Vagina (tissue), 2 donors: Measurements from ENCODE around the gene MAP3K9. TPM values are rescaled to one million over a fixed set of nuclear protein-coding genes. Genes with fewer than 3 reads are reported as not detected.

Experiments used
- DNase-seq, 2 donors: peaks; one replicate each; pipeline ENCODE4 v3.0.0-alpha.2; 2017; ENCODE audit errors: extremely low spot score in 2 of 2
- H3K27ac ChIP-seq: fragments of 200-600 bp; sonication (generic); one replicate; pipeline ENCODE4 v1.5.1; 2019
- H3K27me3 ChIP-seq: fragments of 200-600 bp; sonication (generic); one replicate; pipeline ENCODE4 v1.5.1; 2019
- H3K36me3 ChIP-seq, 2 donors: fragments of 200-600 bp; sonication (generic); one replicate each; pipeline ENCODE4 v1.5.1; 2017 to 2019
- H3K4me1 ChIP-seq: fragments of 200-600 bp; sonication (generic); one replicate; pipeline ENCODE4 v1.5.1; 2019
- H3K4me3 ChIP-seq, 2 donors: fragments of 200-600 bp; sonication (generic); 1 replicate in 1 of 2; 2 replicates in 1 of 2; pipeline ENCODE4 v1.5.1; 2016 to 2019
- H3K9me3 ChIP-seq: fragments of 200-600 bp; sonication (generic); one replicate; pipeline ENCODE4 v1.5.1; 2019
- CTCF ChIP-seq, 3 experiments: fragments of 450-650 bp in 2 of 3; fragments of 200-600 bp in 1 of 3; sonication (generic) in 1 of 3; IDR thresholded peaks; one replicate each; pipeline ENCODE4 v1.5.1; 2017 to 2019; ENCODE audit warnings: antibody characterized with exemption in 3 of 3, mild to moderate bottlenecking in 2 of 3, moderate library complexity in 2 of 3
- POLR2A ChIP-seq, 2 donors: fragments of 450-650 bp; IDR thresholded peaks; one replicate each; pipeline ENCODE4 v1.6.1; 2017; ENCODE audit warnings: antibody characterized with exemption in 2 of 2, mild to moderate bottlenecking in 2 of 2, moderate library complexity in 2 of 2
- POLR2AphosphoS5 ChIP-seq, 2 donors: sonication (generic); formaldehyde crosslinking; IDR thresholded peaks; one replicate each; pipeline ENCODE4 v1.9.0; 2017; ENCODE audit warnings: antibody characterized with exemption in 2 of 2, mild to moderate bottlenecking in 2 of 2, low read depth in 1 of 2; ENCODE audit not compliant: insufficient read depth in 1 of 2
- intact Hi-C: fragments of 100-400 bp; cut with DNase I; formaldehyde crosslinking; loops from one replicate; pipeline ENCODE4 v1.15.1; 2023
- total RNA-seq: library from RNA; depleted of rRNA; stranded (reverse); fragments of >200 nt; gene quantifications from one replicate; pipeline ENCODE4 v1.2.3, GENCODE V29; 2016

MAP3K9 gene
- total RNA-seq, 1 donor from 2014 or later, result 11.5 TPM

DNA sequence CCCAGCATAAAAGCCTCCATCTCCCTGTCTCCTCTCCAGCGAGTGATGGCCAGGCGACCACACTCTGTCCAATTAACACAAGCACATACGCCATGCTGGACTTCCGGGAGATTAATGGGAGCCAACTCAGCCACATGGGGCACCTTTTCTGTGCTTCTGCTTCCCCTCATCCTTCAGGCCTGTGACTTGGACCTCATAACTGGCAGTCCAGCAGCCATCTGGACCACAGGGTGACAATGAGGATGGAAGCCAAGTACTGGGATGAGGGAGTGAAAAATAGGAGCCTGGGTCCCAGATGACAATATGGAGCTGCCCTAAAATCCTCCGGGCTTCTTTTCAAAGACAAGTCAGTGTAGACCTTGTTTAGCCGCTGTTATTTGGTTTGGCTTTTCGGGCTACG lies 12.8 kb downstream of the MAP3K9 start:
- H3K4me1 ChIP-seq, result no peaks in the 10 kb centered on the region
- no peaks in the 10 kb centered on the region for H3K27me3 ChIP-seq
- intact Hi-C loops, result no loop called here
- peaks cover 0 to 8% of the 10 kb centered on the region in 2 donors for H3K36me3 ChIP-seq
- H3K4me3 ChIP-seq, result no peak overlapping the region
- TF ChIP-seq CTCF (IDR thresholded peaks at IDR 0.05), result no peak
- no peak for TF ChIP-seq POLR2AphosphoS5 (IDR thresholded peaks at IDR 0.05; ENCODE audit: insufficient read depth in 1 of 2, low read depth in 1 of 2)
- TF ChIP-seq POLR2A (IDR thresholded peaks at IDR 0.05), result no peak
- H3K27ac ChIP-seq, result no peak overlapping the region
- DNase-seq, result no peak
- no peaks in the 10 kb centered on the region for H3K9me3 ChIP-seq

- intact Hi-C loops, result no loop called here
- TF ChIP-seq POLR2A (IDR thresholded peaks at IDR 0.05), result no peak
- no peak for TF ChIP-seq CTCF (IDR thresholded peaks at IDR 0.05)
- TF ChIP-seq POLR2AphosphoS5 (IDR thresholded peaks at IDR 0.05; ENCODE audit: insufficient read depth in 1 of 2, low read depth in 1 of 2), result no peak
- H3K9me3 ChIP-seq, result no peaks in the 10 kb centered on the region
- no peak overlapping the region for H3K4me3 ChIP-seq
- H3K4me1 ChIP-seq, result no peaks in the 10 kb centered on the region
- no peak for DNase-seq
- no peak overlapping the region for H3K27ac ChIP-seq
- no peaks in the 10 kb centered on the region for H3K36me3 ChIP-seq
- no peaks in the 10 kb centered on the region for H3K27me3 ChIP-seq
Observed at GRCh38 chr14:70794294-70794693, 15.0 kb downstream of the MAP3K9 start.

- Histone ChIP-seq H3K9me3 (no peaks in the 10 kb centered on the region), H3K4me1 (no peaks in the 10 kb centered on the region), H3K27me3 (no peaks in the 10 kb centered on the region), H3K4me3 (no peak overlapping the region), H3K27ac (no peak overlapping the region), H3K36me3 (no peaks in the 10 kb centered on the region)
- DNase-seq, result no peak
- intact Hi-C loops, result no loop called here
- TF ChIP-seq CTCF (IDR thresholded peaks at IDR 0.05) (no peak), POLR2A (IDR thresholded peaks at IDR 0.05) (no peak), POLR2AphosphoS5 (IDR thresholded peaks at IDR 0.05; ENCODE audit: insufficient read depth in 1 of 2, low read depth in 1 of 2) (no peak)
Observed at GRCh38 chr14:70793637-70794036, 15.7 kb downstream of the MAP3K9 start.

DNA sequence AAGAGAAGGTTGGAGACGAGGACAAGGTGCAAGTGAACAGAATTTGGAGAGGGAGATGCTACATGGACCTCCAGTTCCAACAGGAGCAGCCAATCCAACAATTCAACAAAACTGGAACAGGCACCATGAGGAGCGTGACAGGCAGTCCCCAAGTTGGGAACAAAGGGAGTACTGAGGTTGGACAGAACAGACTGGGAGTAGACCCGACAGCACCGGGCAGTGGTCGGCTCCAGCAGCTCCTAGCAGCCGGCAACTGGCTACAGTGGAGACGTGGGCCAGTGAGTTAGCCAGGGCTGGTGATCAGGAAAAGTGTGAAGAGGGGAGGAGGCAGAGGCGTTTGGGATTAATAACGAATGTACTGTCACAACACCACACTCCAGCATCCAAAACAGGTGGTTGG lies 16.4 kb downstream of the MAP3K9 start:
- Histone ChIP-seq H3K27ac (no peak overlapping the region), H3K4me3 (no peak overlapping the region), H3K27me3 (no peaks in the 10 kb centered on the region), H3K4me1 (no peaks in the 10 kb centered on the region), H3K9me3 (no peaks in the 10 kb centered on the region), H3K36me3 (no peaks in the 10 kb centered on the region)
- TF ChIP-seq CTCF (IDR thresholded peaks at IDR 0.05) (no peak), POLR2A (IDR thresholded peaks at IDR 0.05) (no peak)
- no peak for DNase-seq
- intact Hi-C loops, result no loop called here

DNA sequence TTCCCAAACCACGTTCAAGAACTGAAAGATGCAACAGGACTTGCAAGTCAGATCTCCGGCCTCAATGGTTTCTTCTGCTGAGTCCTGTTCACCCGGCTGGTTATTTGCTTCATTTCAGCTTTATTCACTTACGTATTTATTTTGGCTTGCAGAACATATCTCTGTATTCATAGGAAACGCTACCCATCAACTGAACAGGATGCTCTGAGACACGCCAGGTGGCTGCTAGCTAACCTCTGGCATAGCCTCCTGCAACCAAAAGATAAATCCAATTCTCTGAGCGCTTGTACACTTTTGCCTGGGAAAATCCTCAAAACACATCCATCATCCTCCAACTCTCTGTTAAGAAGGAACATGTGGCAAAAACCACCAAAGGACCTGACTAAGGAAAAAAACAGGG lies 17.3 kb downstream of the MAP3K9 start:
- intact Hi-C loops, result no loop called here
- Histone ChIP-seq H3K9me3 (no peaks in the 10 kb centered on the region), H3K27ac (no peak overlapping the region), H3K27me3 (no peaks in the 10 kb centered on the region), H3K4me1 (no peaks in the 10 kb centered on the region), H3K36me3 (no peaks in the 10 kb centered on the region), H3K4me3 (no peak overlapping the region)
- no peak for DNase-seq
- no peak for TF ChIP-seq POLR2AphosphoS5 (IDR thresholded peaks at IDR 0.05; ENCODE audit: insufficient read depth in 1 of 2, low read depth in 1 of 2)

- no peak for DNase-seq
- H3K4me1 ChIP-seq, result no peaks in the 10 kb centered on the region
- H3K27me3 ChIP-seq, result no peaks in the 10 kb centered on the region
- H3K4me3 ChIP-seq, result no peak overlapping the region
- no peaks in the 10 kb centered on the region for H3K9me3 ChIP-seq
- TF ChIP-seq POLR2AphosphoS5 (IDR thresholded peaks at IDR 0.05; ENCODE audit: insufficient read depth in 1 of 2, low read depth in 1 of 2) (no peak), POLR2A (IDR thresholded peaks at IDR 0.05) (no peak), CTCF (IDR thresholded peaks at IDR 0.05) (no peak)
- no peak overlapping the region for H3K27ac ChIP-seq
- intact Hi-C loops, result no loop called here
- no peaks in the 10 kb centered on the region for H3K36me3 ChIP-seq
Observed at GRCh38 chr14:70789961-70790360, 19.4 kb downstream of the MAP3K9 start.
